ENCODE data around the gene CDHR2. TPM values are rescaled to one million over a fixed set of nuclear protein-coding genes. Genes with fewer than 3 reads are reported as not detected.

The CDHR2 gene
- total and polyA plus RNA-seq, 8 donors = 0.13 to 18.7 (median 9.7) TPM

DNA sequence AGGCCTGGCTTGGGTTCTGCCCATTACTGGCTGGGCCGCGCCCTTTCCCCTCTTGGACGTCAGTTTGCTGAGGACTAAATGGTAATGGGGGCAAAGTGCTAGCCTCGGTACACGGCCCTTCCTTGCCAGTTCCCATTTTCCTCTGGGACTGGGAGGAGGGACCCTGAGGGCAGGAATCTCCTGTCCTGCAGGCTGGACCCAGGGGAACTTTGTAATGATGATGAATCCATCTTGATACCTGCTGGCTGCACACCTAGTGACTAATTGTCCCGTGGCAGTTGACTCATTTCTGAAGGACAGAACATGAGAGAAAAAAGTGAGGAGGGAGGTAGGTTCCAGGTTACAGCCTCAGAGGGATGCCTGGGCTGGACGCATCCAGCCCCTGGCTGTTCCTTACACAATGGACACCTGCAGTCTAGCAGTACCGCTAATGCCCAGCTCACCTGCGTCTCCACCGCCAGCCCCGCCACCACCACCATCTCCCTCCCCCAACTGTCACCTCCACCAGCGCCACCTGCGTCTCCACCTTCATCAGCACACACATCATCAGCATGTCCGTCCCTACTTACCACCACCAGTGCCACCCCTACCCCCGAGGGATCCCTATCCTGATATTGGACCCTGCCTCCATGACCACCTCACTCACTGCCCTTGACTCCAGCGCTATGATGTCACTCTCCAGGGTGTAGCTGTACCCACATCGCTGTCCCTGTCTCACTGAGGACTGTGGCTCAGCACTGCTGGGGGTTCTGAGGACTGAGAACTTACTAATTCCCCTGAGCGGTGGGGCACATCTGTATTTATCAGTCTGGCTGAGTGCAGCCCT is 4.3 kb downstream of the CDHR2 start:
- intact Hi-C loops (cut with DNase I; ENCODE audit: low total_unique reads) = no loop called here
- 54 to 60% (median 58%) methylated on average over 17 to 18 of the region's 18 CpGs for WGBS, 5 donors
- peak overlapping the region in 3 of 5 donors; percentile 6 to 59 (median 10) for H3K27ac ChIP-seq
- peak; percentile 48 to 59 for DNase-seq
- TF ChIP-seq POLR2AphosphoS5 (IDR thresholded peaks at IDR 0.05) (peak in 2 of 3 donors; percentile 12 to 41), POLR2A (IDR thresholded peaks at IDR 0.05) (no peak)
- H3K9me3 ChIP-seq = no peaks in the 10 kb centered on the region
- no peaks in the 10 kb centered on the region for H3K36me3 ChIP-seq
- H3K4me3 ChIP-seq = no peak overlapping the region
- H3K4me1 ChIP-seq = peaks cover 0 to 40% (median 2%) of the 10 kb centered on the region in 4 donors
- H3K27me3 ChIP-seq = peaks cover 0 to 38% (median 0%) of the 10 kb centered on the region in 3 donors

GRCh38 chr5:176557846-176558245 is 8.7 kb downstream of the CDHR2 start:
- TF ChIP-seq POLR2AphosphoS5 (IDR thresholded peaks at IDR 0.05) (no peak), POLR2A (IDR thresholded peaks at IDR 0.05) (no peak), EP300 (IDR thresholded peaks at IDR 0.05) (no peak)
- TF ChIP-seq, protein P1, sequence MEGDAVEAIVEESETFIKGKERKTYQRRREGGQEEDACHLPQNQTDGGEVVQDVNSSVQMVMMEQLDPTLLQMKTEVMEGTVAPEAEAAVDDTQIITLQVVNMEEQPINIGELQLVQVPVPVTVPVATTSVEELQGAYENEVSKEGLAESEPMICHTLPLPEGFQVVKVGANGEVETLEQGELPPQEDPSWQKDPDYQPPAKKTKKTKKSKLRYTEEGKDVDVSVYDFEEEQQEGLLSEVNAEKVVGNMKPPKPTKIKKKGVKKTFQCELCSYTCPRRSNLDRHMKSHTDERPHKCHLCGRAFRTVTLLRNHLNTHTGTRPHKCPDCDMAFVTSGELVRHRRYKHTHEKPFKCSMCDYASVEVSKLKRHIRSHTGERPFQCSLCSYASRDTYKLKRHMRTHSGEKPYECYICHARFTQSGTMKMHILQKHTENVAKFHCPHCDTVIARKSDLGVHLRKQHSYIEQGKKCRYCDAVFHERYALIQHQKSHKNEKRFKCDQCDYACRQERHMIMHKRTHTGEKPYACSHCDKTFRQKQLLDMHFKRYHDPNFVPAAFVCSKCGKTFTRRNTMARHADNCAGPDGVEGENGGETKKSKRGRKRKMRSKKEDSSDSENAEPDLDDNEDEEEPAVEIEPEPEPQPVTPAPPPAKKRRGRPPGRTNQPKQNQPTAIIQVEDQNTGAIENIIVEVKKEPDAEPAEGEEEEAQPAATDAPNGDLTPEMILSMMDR (IDR thresholded peaks at IDR 0.05) = no peak
- Histone ChIP-seq H3K9me3 (peaks cover 0 to 3% (median 0%) of the 10 kb centered on the region in 4 donors), H3K27me3 (peaks cover 0 to 44% (median 0%) of the 10 kb centered on the region in 3 donors), H3K36me3 (no peaks in the 10 kb centered on the region), H3K4me3 (no peak overlapping the region), H3K27ac (no peak overlapping the region), H3K4me1 (peaks cover 0 to 13% (median 2%) of the 10 kb centered on the region in 4 donors)
- WGBS, 5 donors = 92 to 98% (median 96%) methylated on average over 12 to 13 of the region's 13 CpGs
- DNase-seq = no peak
- intact Hi-C loops (cut with DNase I; ENCODE audit: low total_unique reads) = no loop called here

DNA sequence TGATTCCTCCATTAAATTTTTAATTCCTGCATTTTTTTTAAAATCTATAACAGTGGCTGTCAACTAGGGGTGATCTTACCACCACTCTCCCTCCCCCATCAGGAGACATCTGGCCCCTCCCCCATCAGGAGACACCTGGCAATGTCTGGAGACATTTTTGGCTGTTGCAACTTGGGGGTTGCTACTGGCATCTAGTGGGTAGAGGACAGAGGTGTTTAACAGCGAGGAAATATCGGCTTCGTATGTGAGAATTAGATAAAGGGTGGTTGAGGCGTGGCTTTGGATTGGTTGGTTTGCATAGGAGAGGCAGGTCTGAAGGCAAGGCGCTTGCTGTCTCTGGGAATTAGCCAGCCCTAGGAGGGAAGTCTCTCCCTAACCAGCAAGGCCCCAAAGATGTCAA is 10.5 kb downstream of the CDHR2 start:
- H3K27ac ChIP-seq = no peak overlapping the region
- no peak overlapping the region for H3K4me3 ChIP-seq
- intact Hi-C loops (cut with DNase I; ENCODE audit: low total_unique reads) = no loop called here
- WGBS, 5 donors = 15 to 30% (median 20%) methylated on average over 5 of the region's 5 CpGs
- peaks cover 0 to 3% (median 0%) of the 10 kb centered on the region in 4 donors for H3K9me3 ChIP-seq
- no peaks in the 10 kb centered on the region for H3K36me3 ChIP-seq
- H3K27me3 ChIP-seq = peaks cover 0 to 25% (median 0%) of the 10 kb centered on the region in 3 donors
- H3K4me1 ChIP-seq = no peaks in the 10 kb centered on the region
- peak in 1 of 3 donors; percentile 23 for TF ChIP-seq POLR2AphosphoS5 (IDR thresholded peaks at IDR 0.05)
- TF ChIP-seq, protein P1 (IDR thresholded peaks at IDR 0.05) = no peak
- DNase-seq = peak in 1 of 2 donors; percentile 59

- Histone ChIP-seq H3K27me3 (peaks cover 0 to 22% (median 0%) of the 10 kb centered on the region in 3 donors), H3K4me3 (no peak overlapping the region), H3K27ac (no peak overlapping the region), H3K9me3 (peaks cover 0 to 3% (median 0%) of the 10 kb centered on the region in 4 donors), H3K36me3 (no peaks in the 10 kb centered on the region), H3K4me1 (no peaks in the 10 kb centered on the region)
- TF ChIP-seq POLR2AphosphoS5 (IDR thresholded peaks at IDR 0.05) (no peak), EP300 (IDR thresholded peaks at IDR 0.05) (no peak), POLR2A (IDR thresholded peaks at IDR 0.05) (no peak)
- TF ChIP-seq, protein P1 (IDR thresholded peaks at IDR 0.05) = no peak
- 70 to 80% (median 72%) methylated on average over 8 of the region's 8 CpGs for WGBS, 5 donors
- DNase-seq = no peak
- intact Hi-C loops (cut with DNase I; ENCODE audit: low total_unique reads) = no loop called here
Measured at GRCh38 chr5:176560364-176560763, 11.2 kb downstream of the CDHR2 start.

- Histone ChIP-seq H3K27ac (no peak overlapping the region), H3K4me3 (no peak overlapping the region), H3K9me3 (peaks cover 0 to 3% (median 0%) of the 10 kb centered on the region in 4 donors), H3K4me1 (no peaks in the 10 kb centered on the region), H3K27me3 (peaks cover 0 to 24% (median 0%) of the 10 kb centered on the region in 3 donors), H3K36me3 (no peaks in the 10 kb centered on the region)
- intact Hi-C loops (cut with DNase I; ENCODE audit: low total_unique reads) = no loop called here
- DNase-seq = no peak
- 85 to 93% (median 88%) methylated on average over 3 of the region's 3 CpGs for WGBS, 5 donors
- TF ChIP-seq POLR2AphosphoS5 (IDR thresholded peaks at IDR 0.05) = no peak
- no peak for TF ChIP-seq POLR2A (IDR thresholded peaks at IDR 0.05)
- TF ChIP-seq, protein P1 (IDR thresholded peaks at IDR 0.05) = no peak
- TF ChIP-seq EP300 (IDR thresholded peaks at IDR 0.05) = no peak
Measured at GRCh38 chr5:176561259-176561658, 12.1 kb downstream of the CDHR2 start.

All from stomach (tissue), 9 donors.